ENCODE results near the gene GNG4.

DNA sequence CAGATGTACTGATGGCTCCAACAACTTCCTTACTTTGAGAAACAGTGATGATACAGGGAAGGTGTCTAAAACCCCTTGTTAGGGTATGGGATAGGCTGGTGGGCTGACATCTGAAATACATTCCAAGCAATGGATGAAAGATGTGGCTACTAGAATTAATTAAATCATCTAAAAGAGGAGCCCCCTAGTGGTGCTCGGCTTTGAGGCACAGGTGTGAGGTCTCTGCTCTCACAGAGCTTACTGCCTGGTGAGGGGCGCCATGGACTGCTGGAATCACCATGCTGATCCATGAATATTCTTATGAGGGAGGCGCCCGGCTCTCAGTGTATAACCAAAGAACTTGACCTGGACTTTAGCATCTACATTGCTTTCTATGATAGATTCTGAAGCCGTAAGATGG, 48.5 kb downstream of the GNG4 start:
- TF ChIP-seq POLR2A (IDR thresholded peaks at IDR 0.05; ENCODE audit: low read depth, low read length) = no peak
- TF ChIP-seq, protein P1, sequence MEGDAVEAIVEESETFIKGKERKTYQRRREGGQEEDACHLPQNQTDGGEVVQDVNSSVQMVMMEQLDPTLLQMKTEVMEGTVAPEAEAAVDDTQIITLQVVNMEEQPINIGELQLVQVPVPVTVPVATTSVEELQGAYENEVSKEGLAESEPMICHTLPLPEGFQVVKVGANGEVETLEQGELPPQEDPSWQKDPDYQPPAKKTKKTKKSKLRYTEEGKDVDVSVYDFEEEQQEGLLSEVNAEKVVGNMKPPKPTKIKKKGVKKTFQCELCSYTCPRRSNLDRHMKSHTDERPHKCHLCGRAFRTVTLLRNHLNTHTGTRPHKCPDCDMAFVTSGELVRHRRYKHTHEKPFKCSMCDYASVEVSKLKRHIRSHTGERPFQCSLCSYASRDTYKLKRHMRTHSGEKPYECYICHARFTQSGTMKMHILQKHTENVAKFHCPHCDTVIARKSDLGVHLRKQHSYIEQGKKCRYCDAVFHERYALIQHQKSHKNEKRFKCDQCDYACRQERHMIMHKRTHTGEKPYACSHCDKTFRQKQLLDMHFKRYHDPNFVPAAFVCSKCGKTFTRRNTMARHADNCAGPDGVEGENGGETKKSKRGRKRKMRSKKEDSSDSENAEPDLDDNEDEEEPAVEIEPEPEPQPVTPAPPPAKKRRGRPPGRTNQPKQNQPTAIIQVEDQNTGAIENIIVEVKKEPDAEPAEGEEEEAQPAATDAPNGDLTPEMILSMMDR (IDR thresholded peaks at IDR 0.05; ENCODE audit: extremely low read depth in 1 of 2, insufficient read depth in 1 of 2, low read depth in 1 of 2, low read length in 2 of 2) = peak; percentile 38 to 52
- no peak for TF ChIP-seq FOS (IDR thresholded peaks at IDR 0.05; ENCODE audit: borderline replicate concordance, insufficient read depth, low read length)
- no peak for TF ChIP-seq POLR2AphosphoS5 (IDR thresholded peaks at IDR 0.05; ENCODE audit: insufficient read depth, low read depth, low read length)
- TF ChIP-seq, protein P2, sequence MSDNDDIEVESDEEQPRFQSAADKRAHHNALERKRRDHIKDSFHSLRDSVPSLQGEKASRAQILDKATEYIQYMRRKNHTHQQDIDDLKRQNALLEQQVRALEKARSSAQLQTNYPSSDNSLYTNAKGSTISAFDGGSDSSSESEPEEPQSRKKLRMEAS (IDR thresholded peaks at IDR 0.05; ENCODE audit: insufficient read depth, insufficient read length) = no peak
- TF ChIP-seq EZH2 (IDR thresholded peaks at IDR 0.05; ENCODE audit: borderline replicate concordance, low read depth, low read length, severe bottlenecking) = no peak

Measured in endothelial cell of umbilical vein (primary cell).